ENCODE measurements around the gene SMIM3. TPM values are rescaled to one million over a fixed set of nuclear protein-coding genes. Genes with fewer than 3 reads are reported as not detected.

Gene SMIM3
- total and polyA plus RNA-seq, 8 donors, result 14.0 to 20.1 (median 16.7) TPM

DNA sequence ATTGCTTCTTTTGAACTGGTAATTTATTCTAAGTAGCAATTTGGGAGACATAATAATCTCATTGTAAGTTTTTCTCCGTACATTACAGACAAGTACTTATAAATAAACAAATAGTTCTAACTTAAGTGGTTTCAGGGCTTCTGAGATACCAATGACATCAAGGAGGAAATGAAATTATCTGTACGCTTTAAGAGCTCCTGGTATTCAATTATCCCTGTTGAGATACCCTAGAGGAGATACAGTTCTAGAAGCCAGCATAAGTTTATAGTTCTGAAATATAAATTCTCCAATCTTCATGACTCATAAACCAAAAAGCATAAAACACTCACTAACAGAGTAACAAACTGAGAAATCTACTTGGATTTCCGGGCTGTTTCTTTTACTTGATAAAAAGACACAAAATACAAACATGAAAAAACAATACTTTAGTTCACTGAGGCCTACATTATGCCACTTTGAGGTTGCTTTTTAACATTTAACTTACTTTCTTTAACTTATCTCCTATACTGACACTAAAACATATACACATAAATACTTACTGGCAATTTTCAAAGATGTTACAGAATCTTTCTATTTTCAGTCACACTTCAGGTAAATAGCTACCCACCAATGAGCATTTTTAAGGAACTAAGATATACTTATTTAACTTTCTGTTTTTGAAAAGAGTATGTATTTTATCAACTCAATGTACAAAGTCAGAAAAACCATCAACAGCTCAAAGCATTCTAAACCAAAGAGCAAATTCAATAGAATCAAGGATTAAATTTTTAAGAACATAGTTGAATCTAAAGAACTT is 27.3 kb upstream of the SMIM3 start:
- peaks cover 0 to 51% of the 10 kb centered on the region in 2 donors for H3K36me3 ChIP-seq
- no peaks in the 10 kb centered on the region for H3K9me3 ChIP-seq
- TF ChIP-seq, protein P1, sequence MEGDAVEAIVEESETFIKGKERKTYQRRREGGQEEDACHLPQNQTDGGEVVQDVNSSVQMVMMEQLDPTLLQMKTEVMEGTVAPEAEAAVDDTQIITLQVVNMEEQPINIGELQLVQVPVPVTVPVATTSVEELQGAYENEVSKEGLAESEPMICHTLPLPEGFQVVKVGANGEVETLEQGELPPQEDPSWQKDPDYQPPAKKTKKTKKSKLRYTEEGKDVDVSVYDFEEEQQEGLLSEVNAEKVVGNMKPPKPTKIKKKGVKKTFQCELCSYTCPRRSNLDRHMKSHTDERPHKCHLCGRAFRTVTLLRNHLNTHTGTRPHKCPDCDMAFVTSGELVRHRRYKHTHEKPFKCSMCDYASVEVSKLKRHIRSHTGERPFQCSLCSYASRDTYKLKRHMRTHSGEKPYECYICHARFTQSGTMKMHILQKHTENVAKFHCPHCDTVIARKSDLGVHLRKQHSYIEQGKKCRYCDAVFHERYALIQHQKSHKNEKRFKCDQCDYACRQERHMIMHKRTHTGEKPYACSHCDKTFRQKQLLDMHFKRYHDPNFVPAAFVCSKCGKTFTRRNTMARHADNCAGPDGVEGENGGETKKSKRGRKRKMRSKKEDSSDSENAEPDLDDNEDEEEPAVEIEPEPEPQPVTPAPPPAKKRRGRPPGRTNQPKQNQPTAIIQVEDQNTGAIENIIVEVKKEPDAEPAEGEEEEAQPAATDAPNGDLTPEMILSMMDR (IDR thresholded peaks at IDR 0.05), result no peak
- H3K4me3 ChIP-seq, result no peak overlapping the region
- intact Hi-C loops (cut with DNase I), result no loop called here
- H3K27ac ChIP-seq, result peak overlapping the region; percentile 2 to 5
- H3K27me3 ChIP-seq, result no peaks in the 10 kb centered on the region
- DNase-seq (no peak), ATAC-seq (no peak)
- peaks cover 12 to 47% of the 10 kb centered on the region in 2 donors for H3K4me1 ChIP-seq

DNA sequence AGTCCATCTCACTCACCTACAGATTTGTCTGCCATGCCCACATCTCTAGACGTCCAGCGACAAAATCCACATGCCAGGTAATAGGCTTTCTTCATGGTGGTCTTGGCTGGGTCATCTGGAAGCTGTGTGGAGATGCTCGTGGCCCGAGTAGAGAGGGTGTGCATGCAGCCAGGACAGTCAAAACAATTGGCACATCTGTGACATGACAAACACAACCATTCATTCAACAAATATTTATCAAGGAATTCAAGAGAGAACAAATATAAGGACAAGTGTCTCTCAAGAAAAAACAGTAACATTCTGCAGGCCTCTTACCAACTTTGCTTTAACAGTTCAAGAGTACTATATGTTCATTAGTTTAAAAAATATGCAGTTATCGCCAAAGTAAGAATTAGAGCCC is 25.1 kb upstream of the SMIM3 start:
- Histone ChIP-seq H3K36me3 (peaks cover 0 to 53% of the 10 kb centered on the region in 2 donors), H3K27me3 (no peaks in the 10 kb centered on the region), H3K9me3 (no peaks in the 10 kb centered on the region), H3K4me3 (no peak overlapping the region), H3K27ac (peak overlapping the region; percentile 53 to 63), H3K4me1 (peaks cover 20 to 64% of the 10 kb centered on the region in 2 donors)
- TF ChIP-seq, protein P1 (IDR thresholded peaks at IDR 0.05), result no peak
- DNase-seq (no peak), ATAC-seq (peak; percentile 25)
- intact Hi-C loops (cut with DNase I), result no loop called here

DNA sequence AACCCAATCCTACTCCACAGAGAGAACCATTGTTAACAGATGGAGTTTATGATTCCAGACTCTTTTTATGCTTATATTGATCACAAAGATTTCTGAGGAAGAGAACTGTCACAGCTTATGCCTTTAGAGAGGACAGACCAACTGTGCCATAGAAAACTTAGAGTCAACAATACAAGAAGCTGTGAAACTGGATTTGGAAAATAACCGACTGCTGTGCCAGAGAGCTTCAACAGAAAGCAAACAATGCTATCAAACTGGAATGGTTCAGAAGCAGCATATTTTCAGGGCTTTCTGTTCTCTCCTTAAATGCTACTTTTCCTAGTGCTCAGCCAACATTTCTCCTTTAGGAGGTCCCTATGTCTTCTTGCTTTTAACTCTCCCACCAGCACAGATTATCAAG is 24.7 kb upstream of the SMIM3 start:
- Histone ChIP-seq H3K36me3 (peaks cover 0 to 51% of the 10 kb centered on the region in 2 donors), H3K27ac (peak overlapping the region; percentile 53 to 63), H3K4me1 (peaks cover 20 to 64% of the 10 kb centered on the region in 2 donors), H3K9me3 (no peaks in the 10 kb centered on the region), H3K4me3 (no peak overlapping the region), H3K27me3 (no peaks in the 10 kb centered on the region)
- TF ChIP-seq, protein P1 (IDR thresholded peaks at IDR 0.05), result no peak
- intact Hi-C loops (cut with DNase I), result no loop called here
- peak; percentile 24 for ATAC-seq
- DNase-seq, result peak in 1 of 4 donors; percentile 24

DNA sequence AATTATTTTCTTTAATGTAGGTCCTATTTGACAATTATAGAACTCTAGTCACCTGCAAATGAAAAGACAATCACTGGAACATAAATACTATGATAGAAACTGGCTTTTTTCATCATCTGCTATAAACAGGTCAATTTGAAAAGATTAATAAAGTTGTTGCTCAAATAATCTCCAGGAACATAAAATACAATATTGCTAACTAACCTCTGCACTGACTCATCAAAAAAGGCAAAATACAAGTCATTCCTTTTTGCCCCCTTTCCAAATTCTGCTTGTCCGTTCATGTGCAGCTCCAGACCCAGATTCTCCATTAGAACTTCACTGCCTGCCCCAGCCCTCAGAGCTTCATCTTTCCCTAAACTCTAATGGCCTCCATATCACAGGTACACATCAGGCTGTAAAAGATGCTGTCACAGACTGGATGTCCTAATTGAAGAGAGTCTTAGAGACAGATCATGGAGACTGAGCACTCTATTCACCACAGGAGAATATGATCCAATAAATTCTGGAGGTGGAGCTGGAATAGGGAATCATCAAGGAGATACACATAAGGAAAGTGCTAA is 21.4 kb upstream of the SMIM3 start:
- peak overlapping the region in 1 of 2 donors; percentile 77 for H3K4me3 ChIP-seq
- intact Hi-C loops (cut with DNase I), result no loop called here
- peaks cover 16 to 60% of the 10 kb centered on the region in 2 donors for H3K4me1 ChIP-seq
- TF ChIP-seq, protein P1 (IDR thresholded peaks at IDR 0.05), result no peak
- ATAC-seq (no peak), DNase-seq (no peak)
- H3K27me3 ChIP-seq, result no peaks in the 10 kb centered on the region
- H3K27ac ChIP-seq, result peak overlapping the region; percentile 95 to 96
- no peaks in the 10 kb centered on the region for H3K9me3 ChIP-seq
- H3K36me3 ChIP-seq, result peaks cover 0 to 43% of the 10 kb centered on the region in 2 donors

DNA sequence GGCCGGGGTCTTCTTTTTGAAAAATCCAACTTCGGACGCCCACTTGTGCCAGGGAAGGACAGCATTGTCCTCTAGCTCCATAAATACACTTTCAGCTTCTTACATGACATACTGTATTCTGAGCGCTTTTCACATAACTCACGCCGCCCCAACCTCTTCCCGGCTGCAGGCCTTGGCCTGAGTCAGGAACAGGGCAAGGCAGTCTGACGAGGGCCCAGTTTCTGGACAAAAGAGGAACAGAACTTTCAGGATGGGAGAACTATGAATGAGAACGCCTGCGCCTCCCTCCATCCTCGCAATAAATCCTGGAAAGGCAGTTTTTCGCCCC is 20.4 kb upstream of the SMIM3 start:
- H3K4me1 ChIP-seq, result peaks cover 16 to 62% of the 10 kb centered on the region in 2 donors
- no peaks in the 10 kb centered on the region for H3K27me3 ChIP-seq
- ATAC-seq, result peak; percentile 38
- no peaks in the 10 kb centered on the region for H3K9me3 ChIP-seq
- peak overlapping the region; percentile 50 to 77 for H3K4me3 ChIP-seq
- peaks cover 0 to 33% of the 10 kb centered on the region in 2 donors for H3K36me3 ChIP-seq
- H3K27ac ChIP-seq, result peak overlapping the region; percentile 95 to 96
- DNase-seq, result peak in 1 of 4 donors; percentile 78
- TF ChIP-seq, protein P1 (IDR thresholded peaks at IDR 0.05), result no peak
- intact Hi-C loops (cut with DNase I), result no loop called here

All from left lung (tissue), 10 donors.